Measurements from ENCODE around the gene MLANA.

The MLANA gene

DNA sequence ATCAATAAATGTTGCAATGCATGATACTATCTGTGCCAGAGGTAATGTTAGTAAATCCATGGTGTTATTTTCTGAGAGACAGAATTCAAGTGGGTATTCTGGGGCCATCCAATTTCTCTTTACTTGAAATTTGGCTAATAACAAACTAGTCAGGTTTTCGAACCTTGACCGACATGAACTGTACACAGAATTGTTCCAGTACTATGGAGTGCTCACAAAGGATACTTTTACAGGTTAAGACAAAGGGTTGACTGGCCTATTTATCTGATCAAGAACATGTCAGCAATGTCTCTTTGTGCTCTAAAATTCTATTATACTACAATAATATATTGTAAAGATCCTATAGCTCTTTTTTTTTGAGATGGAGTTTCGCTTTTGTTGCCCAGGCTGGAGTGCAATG is 18.2 kb downstream of the MLANA start:
- no peak for DNase-seq

DNA sequence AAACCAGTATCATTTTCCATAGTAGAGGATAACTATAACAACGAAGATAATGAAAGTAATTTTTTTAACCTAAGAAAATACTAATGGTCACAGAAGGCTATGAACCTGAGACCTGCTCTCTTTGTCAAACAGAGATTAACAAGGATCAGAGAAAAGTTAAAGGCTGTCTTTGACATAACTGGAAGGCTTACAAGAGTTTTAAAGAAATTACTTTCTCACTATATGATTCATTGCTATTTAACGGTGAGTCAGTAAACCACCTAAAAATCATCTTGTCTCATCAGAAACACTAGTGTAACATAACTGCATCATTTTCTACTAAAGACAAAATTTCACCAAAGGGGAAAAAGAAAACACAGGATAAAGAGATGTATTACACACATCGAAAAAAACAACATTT is 19.3 kb downstream of the MLANA start:
- DNase-seq, result no peak

GRCh38 chr9:5910413-5911057 is 19.8 kb downstream of the MLANA start:
- no peak for DNase-seq

DNA sequence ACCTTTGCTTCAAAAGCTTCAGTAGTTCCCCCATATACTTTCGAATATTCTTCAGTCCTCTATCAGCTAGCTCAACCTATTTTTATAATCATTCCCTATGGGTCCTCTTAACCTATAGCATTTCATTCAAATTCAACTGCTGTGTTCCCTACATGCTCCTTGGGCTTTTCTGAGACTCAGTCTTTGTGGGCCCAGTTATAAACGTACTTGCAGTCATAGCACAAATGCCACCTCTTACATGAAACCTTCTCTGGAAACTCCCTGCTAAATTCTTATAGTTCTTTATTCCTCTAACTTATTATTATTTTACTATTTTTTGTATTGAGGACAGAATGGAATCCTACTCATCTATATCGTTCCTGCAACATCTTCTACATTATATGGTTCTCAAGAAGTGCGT is 24.7 kb downstream of the MLANA start:
- DNase-seq, result no peak

- no peak for DNase-seq
These were observed 26.6 kb downstream of the MLANA start for GRCh38 chr9:5917273-5917672.

- no peak for DNase-seq
These were observed 27.2 kb downstream of the MLANA start for GRCh38 chr9:5917888-5918287.

- DNase-seq, result no peak
These were observed 27.8 kb downstream of the MLANA start for GRCh38 chr9:5918460-5918859.

- DNase-seq, result no peak
These were observed 30.2 kb downstream of the MLANA start for GRCh38 chr9:5920860-5921328.

- DNase-seq, result no peak
These were observed 31.5 kb downstream of the MLANA start for GRCh38 chr9:5922192-5922591.

DNA sequence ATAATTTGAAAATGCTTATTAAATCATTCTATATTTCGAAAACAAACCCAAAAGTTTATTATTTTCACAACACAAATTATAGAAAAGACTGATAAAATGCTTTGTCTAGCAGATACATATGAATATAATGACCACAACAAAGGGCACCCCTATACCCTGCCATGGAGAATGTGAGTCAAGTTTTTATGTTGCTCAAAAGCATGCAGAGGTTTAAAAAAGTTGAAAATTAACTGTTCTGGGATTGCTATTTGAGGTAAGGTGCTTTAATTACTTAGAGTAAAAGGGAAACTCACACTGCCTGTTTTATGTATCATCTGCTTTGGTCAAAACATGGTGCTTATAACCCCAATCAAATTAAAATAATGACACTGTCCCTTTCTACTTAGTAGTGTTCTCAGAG is 41.0 kb downstream of the MLANA start:
- no peak for DNase-seq

DNA sequence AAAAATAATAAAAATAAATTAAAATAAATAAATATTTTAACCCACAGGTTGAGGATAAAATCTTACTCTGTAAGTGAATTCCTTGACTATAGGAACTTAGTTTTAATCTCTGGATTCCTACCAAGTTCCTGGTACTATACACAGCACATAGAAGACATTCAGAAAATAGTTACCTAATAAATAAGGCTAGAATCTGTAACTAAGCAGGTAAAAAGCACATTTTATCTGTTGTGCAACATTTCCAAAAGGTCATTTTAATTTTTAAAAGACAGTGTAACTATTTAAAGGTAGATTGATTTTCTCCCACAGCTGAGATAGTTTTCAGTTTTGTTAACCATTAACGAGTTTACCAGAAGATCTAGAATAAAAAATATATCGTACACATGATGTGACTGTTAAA is 47.8 kb downstream of the MLANA start:
- no peak for DNase-seq

- DNase-seq, result no peak
These were observed 48.8 kb downstream of the MLANA start for GRCh38 chr9:5939530-5939929.

DNA sequence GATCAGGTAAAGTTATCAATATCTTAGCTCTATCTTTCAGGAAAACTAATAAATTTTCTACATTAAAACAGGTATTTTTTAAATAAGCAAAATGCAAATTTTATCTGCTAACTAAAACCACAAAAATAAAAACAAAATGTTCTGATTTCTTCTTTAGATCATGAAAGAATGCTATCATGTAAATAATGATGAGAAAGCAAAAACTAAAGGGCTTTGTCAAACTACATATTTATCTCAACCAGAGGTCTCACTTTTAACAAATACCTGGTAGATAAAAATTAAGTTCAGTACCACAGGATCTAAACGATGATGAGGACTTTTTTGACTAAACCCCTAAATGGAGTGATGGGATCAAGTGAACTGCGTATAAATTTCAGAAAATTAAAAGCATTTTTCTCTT is 50.5 kb downstream of the MLANA start:
- DNase-seq, result no peak

- no peak for DNase-seq
These were observed 54.4 kb downstream of the MLANA start for GRCh38 chr9:5945112-5945511.

DNA sequence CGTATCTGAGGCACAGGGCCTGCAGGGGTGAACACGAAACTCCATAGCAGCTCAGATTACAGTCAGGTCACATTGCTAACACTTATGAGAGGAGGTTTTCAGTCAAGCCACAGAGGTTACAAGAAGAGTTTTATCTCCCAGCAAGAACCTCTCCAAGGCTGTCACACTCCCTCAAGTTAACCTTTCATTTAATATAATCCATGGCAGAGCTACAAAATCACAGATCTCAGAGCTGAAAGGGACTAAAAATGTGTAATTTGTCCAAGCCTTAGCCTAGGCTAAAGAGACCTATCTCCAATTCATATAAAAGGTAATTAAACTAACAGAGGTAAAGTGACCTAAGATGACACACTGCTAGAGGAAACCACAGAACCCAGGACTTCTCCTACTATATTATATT is 57.2 kb downstream of the MLANA start:
- DNase-seq, result peak; percentile 26

DNA sequence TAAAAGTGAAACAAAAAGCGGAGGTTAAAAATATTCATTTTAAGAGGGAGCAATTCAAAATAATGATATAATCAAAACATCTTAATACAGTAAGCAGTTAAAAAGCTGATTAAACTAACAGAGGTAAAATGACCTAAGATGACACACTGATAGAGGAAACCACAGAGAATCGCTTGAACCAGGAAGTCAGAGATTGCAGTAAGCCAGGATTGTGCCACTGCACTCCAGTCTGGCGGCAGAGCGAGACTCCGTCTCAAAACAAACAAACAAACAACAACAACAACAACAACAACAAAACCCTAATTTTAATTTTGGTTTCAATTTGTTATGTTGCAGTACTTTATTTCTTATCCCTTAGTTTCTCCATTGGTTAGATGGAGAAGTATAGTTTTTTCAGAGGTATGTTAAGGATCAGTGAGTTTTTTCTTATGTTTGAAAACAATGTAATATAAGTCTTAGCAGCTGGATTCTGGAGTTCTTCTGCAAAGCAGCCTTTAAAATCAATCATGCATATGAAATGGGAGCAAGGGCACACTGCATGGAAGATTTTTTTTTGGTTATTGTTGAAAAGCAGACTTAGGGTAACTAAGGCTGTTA is 58.5 kb downstream of the MLANA start:
- DNase-seq, result peak; percentile 4

DNA sequence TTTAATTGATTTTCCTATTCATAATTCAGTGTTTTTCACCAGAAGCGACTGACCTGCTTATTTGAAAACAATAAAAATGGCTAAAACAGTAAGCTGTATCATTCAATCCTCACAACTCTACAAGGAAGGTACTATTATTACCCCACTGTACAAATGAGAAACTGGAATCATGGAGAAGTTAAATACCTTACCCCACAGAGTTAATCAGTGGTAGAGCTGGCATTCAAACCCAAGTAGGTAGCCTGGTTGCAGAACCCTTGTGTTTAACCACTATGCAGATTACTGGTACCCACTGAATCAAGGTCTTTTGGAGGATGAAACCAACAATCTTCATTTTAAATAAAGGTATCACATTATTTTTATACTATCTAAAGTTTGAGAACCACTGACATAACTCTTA is 59.6 kb downstream of the MLANA start:
- DNase-seq, result no peak

- no peak for DNase-seq
These were observed 61.1 kb downstream of the MLANA start for GRCh38 chr9:5951686-5952211.

GRCh38 chr9:5953743-5954707 is 63.3 kb downstream of the MLANA start:
- no peak for DNase-seq

GRCh38 chr9:5957166-5957565 is 66.5 kb downstream of the MLANA start:
- DNase-seq, result no peak

DNA sequence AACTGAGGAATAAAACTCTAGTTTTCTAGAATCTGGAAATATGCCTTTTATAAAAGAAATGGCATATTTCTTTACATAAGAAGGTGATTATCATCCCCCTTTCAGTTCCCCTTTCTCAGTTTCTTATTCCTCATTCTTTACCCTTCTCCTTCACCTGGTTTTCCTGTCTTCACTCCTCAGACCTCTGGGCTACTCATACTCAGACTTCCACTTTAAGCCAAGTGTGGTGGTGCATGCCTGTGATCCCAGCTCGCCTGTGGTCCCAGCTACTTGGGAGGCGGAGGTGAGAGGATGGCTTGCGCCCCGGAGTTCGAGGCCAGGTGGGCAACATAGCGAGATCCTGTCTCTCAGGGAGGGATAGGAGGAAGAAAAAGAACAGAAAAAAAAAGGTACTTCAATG is 67.6 kb downstream of the MLANA start:
- DNase-seq, result no peak

Data from NCI-H2171 treated with DMSO at 0.1 percent for 48 hours (cell line).